Small intestine (tissue), 7 donors: ENCODE data around the gene BCORL1. TPM values are rescaled to one million over a fixed set of nuclear protein-coding genes. Genes with fewer than 3 reads are reported as not detected.

Source experiments
- DNase-seq, 2 donors: peaks; one replicate each; pipeline versions ENCODE4 v3.0.0 to v3.0.0-alpha.2; 2013
- FAIRE-seq: peaks from 2 replicates; lab custom pipeline; 2012; peaks lifted over from hg19 to GRCh38; lab: Jason Lieb, UNC
- H3K27ac ChIP-seq, 3 donors: one replicate each; pipeline ENCODE4 v1.5.1; 2013; ENCODE audit warnings: low read length in 2 of 3, mild to moderate bottlenecking in 2 of 3, control low read depth in 1 of 3, inconsistent platforms in 1 of 3, low read depth in 1 of 3, moderate library complexity in 1 of 3
- H3K27me3 ChIP-seq, 3 donors: one replicate each; pipeline ENCODE4 v1.6.1; 2013; ENCODE audit warnings: low read length in 3 of 3, inconsistent platforms in 1 of 3; ENCODE audit not compliant: control insufficient read depth in 3 of 3, insufficient read depth in 3 of 3
- H3K36me3 ChIP-seq, 3 donors: one replicate each; pipeline ENCODE4 v1.6.1; 2013; ENCODE audit warnings: low read length in 3 of 3, inconsistent platforms in 1 of 3, low read depth in 1 of 3, mild to moderate bottlenecking in 1 of 3, moderate library complexity in 1 of 3; ENCODE audit not compliant: control insufficient read depth in 3 of 3, insufficient read depth in 2 of 3
- H3K4me1 ChIP-seq, 3 donors: one replicate each; pipeline ENCODE4 v1.6.1; 2013; ENCODE audit warnings: low read length in 2 of 3, inconsistent platforms in 1 of 3, low read depth in 1 of 3, mild to moderate bottlenecking in 1 of 3, moderate library complexity in 1 of 3; ENCODE audit not compliant: control insufficient read depth in 3 of 3, insufficient read depth in 2 of 3
- H3K4me3 ChIP-seq, 3 donors: one replicate each; pipeline ENCODE4 v1.5.1; 2013; ENCODE audit warnings: low read length in 3 of 3, control low read depth in 1 of 3, inconsistent platforms in 1 of 3, low read depth in 1 of 3, mild to moderate bottlenecking in 1 of 3, moderate library complexity in 1 of 3
- H3K9me3 ChIP-seq, 2 donors: one replicate each; pipeline ENCODE4 v1.6.1; 2013; ENCODE audit warnings: low read depth in 1 of 2, low read length in 1 of 2; ENCODE audit not compliant: control insufficient read depth in 2 of 2, insufficient read depth in 1 of 2
- WGBS, 3 donors: extraction: QIAGEN DNeasy Blood & Tissue Kit; methylation state at CpG; one replicate each; pipeline ENCODE4 v1.1.7; 2013; 5-methylcytosine and 5-hydroxymethylcytosine counted together
- polyA plus RNA-seq, 4 donors: library from polyadenylated mRNA; stranded (reverse) in 3 of 4; unstranded in 1 of 4; fragments of 200-250 nt in 3 of 4; fragments of 120-200 nt in 1 of 4; gene quantifications; one replicate each; pipeline versions ENCODE4 v1.2.1 to v1.2.3, GENCODE V29; 2013
- donor health status: healthy with polysubstance abuse.
- donor health status: control.
- donor health status: control.
- donor health status: Bipolar disorder and iron deficiency.
- donor health status: healthy.

The BCORL1 gene
- polyA plus RNA-seq, 4 donors: 1.8 to 22.5 (median 3.2) TPM

GRCh38 chrX:130005089-130005807 lies 22.8 kb downstream of the BCORL1 start:
- WGBS, 3 donors: 84 to 92% (median 91%) methylated on average over 13 of the region's 13 CpGs

GRCh38 chrX:130009658-130010223 lies 27.3 kb downstream of the BCORL1 start:
- no peak for FAIRE-seq
- peaks cover 0 to 58% (median 0%) of the 10 kb centered on the region in 3 donors for H3K36me3 ChIP-seq
- no peak overlapping the region for H3K27ac ChIP-seq
- no peaks in the 10 kb centered on the region for H3K9me3 ChIP-seq
- no peaks in the 10 kb centered on the region for H3K27me3 ChIP-seq
- no peaks in the 10 kb centered on the region for H3K4me1 ChIP-seq
- DNase-seq: no peak
- no peak overlapping the region for H3K4me3 ChIP-seq
- 67 to 94% (median 81%) methylated on average over 9 to 10 of the region's 10 CpGs for WGBS, 3 donors

More at GRCh38 chrX:130005089-130005807, 22.8 kb downstream of the BCORL1 start:
- Histone ChIP-seq H3K9me3 (no peaks in the 10 kb centered on the region), H3K27ac (no peak overlapping the region), H3K36me3 (peaks cover 0 to 32% (median 0%) of the 10 kb centered on the region in 3 donors), H3K27me3 (no peaks in the 10 kb centered on the region), H3K4me1 (no peaks in the 10 kb centered on the region), H3K4me3 (no peak overlapping the region)
- FAIRE-seq (no peak), DNase-seq (no peak)

DNA sequence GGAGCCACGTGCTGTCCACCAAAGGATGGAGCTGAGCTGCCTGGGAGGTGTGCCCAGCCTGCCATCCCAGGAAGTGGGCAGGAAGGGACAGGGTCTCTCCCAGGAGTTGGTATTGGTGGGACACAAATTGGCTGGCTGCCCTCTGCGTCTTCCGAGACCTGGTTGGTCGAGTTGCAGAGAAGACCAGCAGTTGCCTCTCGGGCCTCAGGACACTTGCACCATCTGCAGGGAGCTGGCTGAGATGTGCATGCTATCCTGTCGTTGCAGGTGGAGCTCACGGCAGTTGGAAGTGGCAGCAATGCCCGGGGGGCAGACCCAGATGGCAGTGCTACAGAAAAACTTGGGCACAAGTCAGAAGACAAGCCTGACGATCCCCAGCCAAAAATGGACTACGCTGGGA lies 30.2 kb downstream of the BCORL1 start:
- Histone ChIP-seq H3K9me3 (no peaks in the 10 kb centered on the region), H3K4me1 (no peaks in the 10 kb centered on the region), H3K4me3 (no peak overlapping the region), H3K27ac (no peak overlapping the region), H3K36me3 (peaks cover 0 to 73% (median 2%) of the 10 kb centered on the region in 3 donors), H3K27me3 (no peaks in the 10 kb centered on the region)
- DNase-seq (no peak), FAIRE-seq (no peak)
- 76 to 84% (median 81%) methylated on average over 10 of the region's 10 CpGs for WGBS, 3 donors

GRCh38 chrX:130013661-130014060 lies 31.2 kb downstream of the BCORL1 start:
- H3K9me3 ChIP-seq: no peaks in the 10 kb centered on the region
- no peak overlapping the region for H3K27ac ChIP-seq
- H3K36me3 ChIP-seq: peaks cover 0 to 75% (median 2%) of the 10 kb centered on the region in 3 donors
- DNase-seq (no peak), FAIRE-seq (no peak)
- no peak overlapping the region for H3K4me3 ChIP-seq
- H3K27me3 ChIP-seq: no peaks in the 10 kb centered on the region
- no peaks in the 10 kb centered on the region for H3K4me1 ChIP-seq
- 90 to 94% (median 93%) methylated on average over 14 of the region's 14 CpGs for WGBS, 3 donors

GRCh38 chrX:130014356-130014755 lies 31.9 kb downstream of the BCORL1 start:
- no peak for FAIRE-seq

DNA sequence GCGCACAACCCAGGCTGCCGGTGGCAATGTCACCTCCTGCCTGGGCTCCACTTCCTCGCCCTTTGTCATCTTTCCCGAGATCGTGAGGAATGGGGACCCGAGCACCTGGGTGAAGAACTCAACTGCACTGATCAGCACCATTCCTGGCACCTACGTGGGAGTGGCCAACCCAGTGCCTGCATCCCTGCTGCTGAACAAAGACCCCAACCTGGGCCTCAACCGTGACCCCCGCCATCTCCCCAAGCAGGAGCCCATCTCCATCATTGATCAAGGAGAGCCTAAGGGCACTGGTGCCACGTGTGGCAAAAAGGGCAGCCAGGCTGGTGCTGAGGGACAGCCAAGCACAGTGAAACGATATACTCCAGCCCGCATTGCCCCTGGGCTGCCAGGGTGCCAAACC lies 32.3 kb downstream of the BCORL1 start:
- H3K4me3 ChIP-seq: no peak overlapping the region
- 89 to 96% (median 94%) methylated on average over 12 of the region's 12 CpGs for WGBS, 3 donors
- H3K27ac ChIP-seq: no peak overlapping the region
- H3K9me3 ChIP-seq: no peaks in the 10 kb centered on the region
- no peaks in the 10 kb centered on the region for H3K4me1 ChIP-seq
- peaks cover 0 to 70% (median 2%) of the 10 kb centered on the region in 3 donors for H3K36me3 ChIP-seq
- DNase-seq (no peak), FAIRE-seq (no peak)
- H3K27me3 ChIP-seq: no peaks in the 10 kb centered on the region

More at GRCh38 chrX:130014356-130014755, 31.9 kb downstream of the BCORL1 start:
- H3K27ac ChIP-seq: no peak overlapping the region
- H3K4me3 ChIP-seq: no peak overlapping the region
- H3K9me3 ChIP-seq: no peaks in the 10 kb centered on the region
- DNase-seq: no peak
- H3K36me3 ChIP-seq: peaks cover 0 to 70% (median 2%) of the 10 kb centered on the region in 3 donors
- no peaks in the 10 kb centered on the region for H3K4me1 ChIP-seq
- H3K27me3 ChIP-seq: no peaks in the 10 kb centered on the region
- WGBS, 3 donors: 92 to 94% (median 93%) methylated on average over 11 to 13 of the region's 13 CpGs

DNA sequence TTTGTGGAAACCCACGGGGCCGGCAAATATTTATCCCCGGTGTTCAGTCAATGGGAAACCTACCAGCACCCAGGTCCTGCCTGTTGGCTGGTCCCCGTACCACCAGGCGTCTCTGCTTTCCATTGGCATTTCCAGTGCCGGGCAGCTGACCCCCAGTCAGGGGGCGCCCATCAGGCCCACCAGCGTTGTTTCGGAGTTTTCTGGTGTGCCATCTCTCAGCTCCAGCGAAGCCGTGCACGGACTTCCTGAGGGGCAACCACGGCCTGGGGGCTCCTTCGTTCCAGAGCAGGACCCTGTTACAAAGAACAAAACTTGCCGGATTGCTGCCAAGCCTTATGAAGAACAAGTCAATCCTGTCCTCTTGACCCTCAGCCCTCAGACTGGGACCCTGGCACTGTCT lies 32.7 kb downstream of the BCORL1 start:
- H3K4me1 ChIP-seq: no peaks in the 10 kb centered on the region
- H3K36me3 ChIP-seq: peaks cover 0 to 69% (median 2%) of the 10 kb centered on the region in 3 donors
- H3K9me3 ChIP-seq: no peaks in the 10 kb centered on the region
- H3K27ac ChIP-seq: no peak overlapping the region
- DNase-seq: no peak
- FAIRE-seq: no peak
- WGBS, 3 donors: 90 to 95% (median 94%) methylated on average over 13 to 15 of the region's 15 CpGs
- H3K4me3 ChIP-seq: no peak overlapping the region
- H3K27me3 ChIP-seq: no peaks in the 10 kb centered on the region

DNA sequence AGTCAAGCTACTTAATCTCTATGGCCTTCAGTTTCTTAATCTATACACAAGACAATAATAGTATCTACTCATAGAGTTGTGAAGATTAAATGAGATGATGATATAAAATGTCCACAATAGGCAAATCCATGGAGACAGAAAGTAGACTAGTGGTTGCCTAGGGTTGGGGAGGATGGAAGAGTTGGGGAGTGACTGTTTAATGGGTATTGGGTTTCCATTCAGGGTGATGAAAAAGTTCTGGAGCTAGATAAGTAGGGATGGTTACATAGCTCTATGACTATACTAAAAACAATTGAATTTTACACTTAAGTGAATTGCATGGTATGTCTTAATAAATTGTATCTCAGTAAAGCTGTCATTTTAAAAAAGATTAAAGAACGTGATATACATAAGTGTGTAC lies 35.7 kb downstream of the BCORL1 start:
- no peaks in the 10 kb centered on the region for H3K4me1 ChIP-seq
- DNase-seq (no peak), FAIRE-seq (no peak)
- WGBS, 3 donors: 75 to 93% (median 91%) methylated on average over 1 of the region's 1 CpG
- no peaks in the 10 kb centered on the region for H3K9me3 ChIP-seq
- no peak overlapping the region for H3K4me3 ChIP-seq
- no peaks in the 10 kb centered on the region for H3K27me3 ChIP-seq
- H3K27ac ChIP-seq: no peak overlapping the region
- H3K36me3 ChIP-seq: peaks cover 0 to 75% (median 2%) of the 10 kb centered on the region in 3 donors
